Central memory CD4-positive, alpha-beta T cell (primary cell): ENCODE data around the gene KCNQ4.

Experiments
- DNase-seq: peaks from one replicate; pipeline ENCODE4 v3.0.0; 2022
- total RNA-seq, 3 experiments: gene quantifications; one replicate each; lab custom pipeline; 2026; lab: John Stamatoyannopoulos, UW

The KCNQ4 gene
- 0.39 to 0.96 (median 0.44) reads per million in 3 experiments for total RNA-seq

- no peak for DNase-seq
Measured at GRCh38 chr1:40783001-40783905, at the start of gene KCNQ4. KCNQ4 (plus strand) TSS chr1:40783787; CDS start chr1:40784094, 307 bp downstream.

- DNase-seq, result no peak
Measured at GRCh38 chr1:40734882-40735628, 48.5 kb upstream of the KCNQ4 start.

GRCh38 chr1:40736085-40736531, 47.5 kb upstream of the KCNQ4 start:
- DNase-seq, result no peak

- DNase-seq, result no peak
Measured at GRCh38 chr1:40738831-40739230, 44.8 kb upstream of the KCNQ4 start.

GRCh38 chr1:40739455-40740008, 44.1 kb upstream of the KCNQ4 start:
- DNase-seq, result no peak

GRCh38 chr1:40740039-40740996, 43.3 kb upstream of the KCNQ4 start:
- no peak for DNase-seq

- no peak for DNase-seq
Measured at GRCh38 chr1:40740997-40741736, 42.4 kb upstream of the KCNQ4 start.

- DNase-seq, result no peak
Measured at GRCh38 chr1:40742363-40743061, 41.1 kb upstream of the KCNQ4 start.

GRCh38 chr1:40743452-40743851, 40.1 kb upstream of the KCNQ4 start:
- DNase-seq, result no peak

- DNase-seq, result no peak
Measured at GRCh38 chr1:40743860-40744259, 39.7 kb upstream of the KCNQ4 start.

- no peak for DNase-seq
Measured at GRCh38 chr1:40745176-40745575, 38.4 kb upstream of the KCNQ4 start.

GRCh38 chr1:40746344-40747090, 37.1 kb upstream of the KCNQ4 start:
- DNase-seq, result no peak

- no peak for DNase-seq
Measured at GRCh38 chr1:40748841-40749718, 34.5 kb upstream of the KCNQ4 start.

GRCh38 chr1:40749817-40750216, 33.8 kb upstream of the KCNQ4 start:
- DNase-seq, result no peak

GRCh38 chr1:40750451-40750908, 33.1 kb upstream of the KCNQ4 start:
- DNase-seq, result no peak

- DNase-seq, result no peak
Measured at GRCh38 chr1:40751802-40752201, 31.8 kb upstream of the KCNQ4 start.

- DNase-seq, result no peak
Measured at GRCh38 chr1:40753142-40753882, 30.3 kb upstream of the KCNQ4 start.

- DNase-seq, result no peak
Measured at GRCh38 chr1:40754201-40754600, 29.4 kb upstream of the KCNQ4 start.
